CD8-positive, alpha-beta memory T cell (primary cell): Measurements from ENCODE around the gene DOK3. TPM values are rescaled to one million over a fixed set of nuclear protein-coding genes. Genes with fewer than 3 reads are reported as not detected.

Experiments
- CTCF ChIA-PET: fragments of 350-600 bp; sonication (Branson Sonifier 250); formaldehyde crosslinking; loops from one replicate; lab custom pipeline; 2021; ENCODE audit warnings: antibody characterized with exemption; lab: Charles Lee
- POLR2A ChIA-PET: fragments of 350-600 bp; sonication (Branson Sonifier 250); formaldehyde crosslinking; loops from one replicate; lab custom pipeline; 2021; ENCODE audit warnings: antibody characterized with exemption; lab: Charles Lee
- DNase-seq, 5 donors: peaks; one replicate each; pipeline versions ENCODE4 v3.0.0 to v3.0.0-alpha.2; 2020 to 2022; ENCODE audit warnings: mixed read lengths in 1 of 5
- H3K27ac ChIP-seq: one replicate; pipeline ENCODE4 v1.7.0; 2013; ENCODE audit warnings: low read depth, mild to moderate bottlenecking, low read length, moderate library complexity
- H3K27me3 ChIP-seq: 2 replicates; pipeline ENCODE4 v1.7.0; 2013; ENCODE audit warnings: low read length, mild to moderate bottlenecking; ENCODE audit not compliant: insufficient read depth, poor library complexity, severe bottlenecking
- H3K36me3 ChIP-seq: 2 replicates; pipeline ENCODE4 v1.7.0; 2013; ENCODE audit warnings: mild to moderate bottlenecking, low read length, moderate library complexity; ENCODE audit not compliant: insufficient read depth
- H3K4me1 ChIP-seq: 2 replicates; pipeline ENCODE4 v1.7.0; 2013; ENCODE audit warnings: mild to moderate bottlenecking, low read length, moderate library complexity; ENCODE audit not compliant: insufficient read depth
- H3K4me3 ChIP-seq: 2 replicates; pipeline ENCODE4 v1.7.0; 2013; ENCODE audit warnings: mild to moderate bottlenecking, low read length
- H3K9me3 ChIP-seq: 2 replicates; pipeline ENCODE4 v1.7.0; 2013; ENCODE audit warnings: mild to moderate bottlenecking, low read length
- H3K27ac Mint-ChIP-seq, 8 donors: one replicate each; pipeline ENCODE4 v1.8.0; 2020 to 2021; ENCODE audit warnings: mixed read lengths in 8 of 8, mild to moderate bottlenecking in 6 of 8, inconsistent platforms in 3 of 8, moderate library complexity in 3 of 8
- H3K27me3 Mint-ChIP-seq, 2 donors: one replicate each; pipeline ENCODE4 v1.8.0; 2020 to 2021; ENCODE audit warnings: mixed read lengths in 2 of 2, mild to moderate bottlenecking in 1 of 2, moderate library complexity in 1 of 2
- H3K36me3 Mint-ChIP-seq, 3 donors: one replicate each; pipeline ENCODE4 v1.8.0; 2020 to 2021; ENCODE audit warnings: mixed read lengths in 3 of 3, inconsistent platforms in 1 of 3, mild to moderate bottlenecking in 1 of 3
- H3K4me1 Mint-ChIP-seq, 3 donors: one replicate each; pipeline ENCODE4 v1.8.0; 2020 to 2021; ENCODE audit warnings: mixed read lengths in 3 of 3, inconsistent platforms in 1 of 3, mild to moderate bottlenecking in 1 of 3
- H3K4me3 Mint-ChIP-seq, 7 donors: one replicate each; pipeline ENCODE4 v1.8.0; 2020 to 2021; ENCODE audit warnings: mixed read lengths in 7 of 7, mild to moderate bottlenecking in 6 of 7, moderate library complexity in 4 of 7, inconsistent platforms in 2 of 7
- H3K9me3 Mint-ChIP-seq, 5 donors: one replicate each; pipeline ENCODE4 v1.8.0; 2020 to 2022; ENCODE audit warnings: mixed read lengths in 5 of 5, mild to moderate bottlenecking in 3 of 5, moderate library complexity in 2 of 5, inconsistent platforms in 1 of 5
- polyA plus RNA-seq: library from polyadenylated mRNA; unstranded; fragments of 300-500 nt; fragmentation: Illumina TruSeq; gene quantifications from one replicate; pipeline ENCODE4 v1.2.3, GENCODE V29; 2021
- total RNA-seq, 2 experiments: library from RNA; stranded (reverse); gene quantifications; one replicate each; pipeline ENCODE4 v1.2.3, GENCODE V29; 2021

DOK3 gene
- total and polyA plus RNA-seq, 3 experiments from 2014 or later, result 0.08 to 5.1 (median 4.2) TPM

DNA sequence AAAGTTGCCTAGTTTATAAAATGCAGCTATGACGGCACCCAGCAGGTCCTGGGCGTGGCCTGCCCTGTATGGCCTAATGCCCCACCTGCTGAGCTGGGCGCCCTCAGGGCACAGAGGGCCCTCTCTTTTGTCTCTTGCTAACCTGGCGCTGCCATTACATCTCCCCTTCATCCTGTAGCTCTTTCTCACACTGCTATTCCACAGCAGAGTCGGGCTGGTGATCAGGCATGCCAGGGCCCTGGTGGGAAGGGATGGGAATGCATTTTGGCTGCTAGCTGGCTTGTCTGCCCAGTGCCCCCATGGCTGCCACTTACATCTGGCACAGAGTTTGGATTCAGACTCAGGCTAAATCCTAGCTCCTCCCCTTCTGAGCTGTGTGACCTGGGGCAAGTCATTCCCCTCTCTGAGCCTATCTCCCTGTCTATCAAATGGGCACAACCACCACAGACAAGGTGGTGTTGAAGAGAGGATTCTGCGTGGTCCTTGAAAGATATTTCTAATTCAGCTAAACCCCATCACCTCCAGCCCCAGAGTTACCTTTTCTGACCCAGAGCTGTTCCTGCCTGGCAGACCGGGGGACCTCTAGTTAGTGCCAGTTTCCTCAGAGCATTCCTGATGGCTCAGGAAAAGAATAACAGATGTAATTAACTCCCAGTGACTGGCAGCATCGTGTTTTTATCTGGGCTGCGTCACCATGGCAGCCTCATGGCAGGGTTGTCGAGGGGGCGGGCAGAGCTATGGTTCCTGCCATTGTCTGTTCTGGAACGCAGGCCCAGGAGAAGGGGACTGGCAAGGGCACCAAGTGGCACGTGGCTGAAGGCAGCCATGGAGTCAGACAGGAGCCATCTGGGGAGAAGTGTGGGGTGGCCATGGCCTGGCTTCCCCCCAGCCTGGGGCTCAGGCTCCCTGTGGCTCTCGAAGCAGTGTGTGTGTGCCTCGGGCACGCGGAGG lies 56.7 kb downstream of the DOK3 start:
- Mint-ChIP-seq H3K4me1 (peaks cover 25 to 41% (median 28%) of the 10 kb centered on the region in 3 donors), H3K27me3 (peaks cover 0 to 4% of the 10 kb centered on the region in 2 donors), H3K9me3 (no peaks in the 10 kb centered on the region), H3K27ac (peak overlapping the region in 6 of 8 donors; percentile 69 to 94 (median 82)), H3K36me3 (peaks cover 0 to 7% (median 2%) of the 10 kb centered on the region in 3 donors), H3K4me3 (peak overlapping the region in 6 of 7 donors; percentile 34 to 85 (median 56))
- ChIA-PET CTCF (interaction anchor here (0.8 to 20.8 kb wide), 14 partner anchors 9 to 145 kb away, joined by 3 to 326 read pairs (median 31); partner anchors contain the start of genes DBN1, F12, GRK6 and PDLIM7), POLR2A (interaction anchor here (1.2 to 6.8 kb wide), 6 partner anchors 8 to 63 kb away, joined by 3 to 112 read pairs (median 33); partner anchors contain the start of genes GRK6 and PRR7)
- Histone ChIP-seq H3K36me3 (no peaks in the 10 kb centered on the region), H3K27ac (no peak overlapping the region), H3K4me3 (no peak overlapping the region), H3K27me3 (no peaks in the 10 kb centered on the region), H3K9me3 (no peaks in the 10 kb centered on the region), H3K4me1 (peaks cover 28% of the 10 kb centered on the region)
- DNase-seq, result no peak

Other genes starting within 250 kb of the DOK3 start
- 10 to 100 TPM; 26.1 to 28.3 TPM for gene RAB24, start 206.1 kb downstream of the DOK3 start, total RNA-seq
- gene RAB24, start 206.1 kb downstream of the DOK3 start, polyA plus RNA-seq, result 22.9 TPM
- 100 to 1,000 TPM; 342 to 344 TPM for gene PRELID1, start 206.0 kb downstream of the DOK3 start, total RNA-seq
- 235 TPM for gene PRELID1, start 206.0 kb downstream of the DOK3 start, polyA plus RNA-seq
- 10 to 100 TPM; 10.2 to 13.4 TPM for gene MXD3, start 197.9 kb downstream of the DOK3 start, total RNA-seq
- gene MXD3, start 197.9 kb downstream of the DOK3 start, polyA plus RNA-seq, result 0.79 TPM
- gene LMAN2, start 158.2 kb downstream of the DOK3 start, total RNA-seq, result 100 to 1,000 TPM; 112 to 126 TPM
- gene LMAN2, start 158.2 kb downstream of the DOK3 start, polyA plus RNA-seq, result 276 TPM
- gene RGS14, start 151.9 kb downstream of the DOK3 start, total RNA-seq, result 10 to 100 TPM; 60.5 to 61.9 TPM
- 83.5 TPM for gene RGS14, start 151.9 kb downstream of the DOK3 start, polyA plus RNA-seq
- under 1 TPM in 1 of 2 experiments, not detected in 1; 0.09 TPM for gene SLC34A1, start 125.4 kb downstream of the DOK3 start, total RNA-seq
- gene SLC34A1, start 125.4 kb downstream of the DOK3 start, polyA plus RNA-seq, result 0.17 TPM
- not detected for gene PFN3, start 109.2 kb downstream of the DOK3 start, total RNA-seq
- gene PFN3, start 109.2 kb downstream of the DOK3 start, polyA plus RNA-seq, result not detected
- gene F12, start 100.3 kb downstream of the DOK3 start, total RNA-seq, result 10 to 100 TPM in 1 of 2 experiments, 1 to 10 TPM in 1; 9.2 to 10.3 TPM
- gene F12, start 100.3 kb downstream of the DOK3 start, polyA plus RNA-seq, result 1.9 TPM
- gene GRK6, start 83.2 kb downstream of the DOK3 start, total RNA-seq, result 100 to 1,000 TPM; 180 to 185 TPM
- 201 TPM for gene GRK6, start 83.2 kb downstream of the DOK3 start, polyA plus RNA-seq
- gene PRR7, start 63.0 kb downstream of the DOK3 start, total RNA-seq, result 10 to 100 TPM; 14.7 to 15.3 TPM
- gene PRR7, start 63.0 kb downstream of the DOK3 start, polyA plus RNA-seq, result 22.1 TPM
- 10 to 100 TPM; 47.9 to 50.5 TPM for gene DBN1, start 36.2 kb downstream of the DOK3 start, total RNA-seq
- 28.1 TPM for gene DBN1, start 36.2 kb downstream of the DOK3 start, polyA plus RNA-seq
- 10 to 100 TPM; 28.4 to 30.4 TPM for gene PDLIM7, start 12.2 kb downstream of the DOK3 start, total RNA-seq
- 6.0 TPM for gene PDLIM7, start 12.2 kb downstream of the DOK3 start, polyA plus RNA-seq
- 100 to 1,000 TPM; 160 to 164 TPM for gene DDX41, start 7.1 kb upstream of the DOK3 start, total RNA-seq
- gene DDX41, start 7.1 kb upstream of the DOK3 start, polyA plus RNA-seq, result 61.7 TPM
- gene FAM193B, start 44.7 kb upstream of the DOK3 start, total RNA-seq, result 10 to 100 TPM; 72.9 to 76.6 TPM
- gene FAM193B, start 44.7 kb upstream of the DOK3 start, polyA plus RNA-seq, result 8.5 TPM
- gene TMED9, start 82.4 kb upstream of the DOK3 start, total RNA-seq, result 100 to 1,000 TPM; 138 to 142 TPM
- gene TMED9, start 82.4 kb upstream of the DOK3 start, polyA plus RNA-seq, result 140 TPM
- 10 to 100 TPM; 20.2 to 24.4 TPM for gene B4GALT7, start 90.3 kb upstream of the DOK3 start, total RNA-seq
- 17.7 TPM for gene B4GALT7, start 90.3 kb upstream of the DOK3 start, polyA plus RNA-seq